Measurements from ENCODE around the gene C11orf52. TPM values are rescaled to one million over a fixed set of nuclear protein-coding genes. Genes with fewer than 3 reads are reported as not detected.
A peak's percentile ranks its signal among the peaks of the same experiment; 100 is the strongest.

C11orf52 gene
- total RNA-seq, 4 donors from 2014 or later, result 4.1 to 15.7 (median 10.4) TPM

DNA sequence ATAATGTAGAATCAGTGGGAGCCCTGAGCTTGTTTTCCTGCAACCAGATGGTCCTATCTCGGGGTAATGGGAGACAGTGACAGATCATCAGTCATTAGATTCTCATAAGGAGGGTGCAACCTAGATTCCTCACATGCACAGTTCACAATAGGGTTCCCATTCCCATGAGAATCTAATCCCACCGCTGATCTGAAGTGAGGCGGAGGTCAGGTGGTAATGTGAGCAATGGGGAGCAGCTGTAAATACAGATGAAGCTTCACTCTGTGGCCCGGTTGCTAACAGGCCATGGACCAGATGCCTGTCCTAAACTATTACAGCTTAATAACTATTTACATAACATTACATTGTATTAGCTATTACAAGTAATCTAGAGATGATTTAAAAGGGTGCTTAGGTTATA, 35.4 kb downstream of the C11orf52 start:
- Histone ChIP-seq H3K4me1 (no peaks in the 10 kb centered on the region), H3K36me3 (no peaks in the 10 kb centered on the region), H3K9me3 (no peaks in the 10 kb centered on the region), H3K4me3 (no peak overlapping the region), H3K27ac (no peak overlapping the region), H3K27me3 (no peaks in the 10 kb centered on the region)
- DNase-seq, result no peak
- TF ChIP-seq, protein P1, sequence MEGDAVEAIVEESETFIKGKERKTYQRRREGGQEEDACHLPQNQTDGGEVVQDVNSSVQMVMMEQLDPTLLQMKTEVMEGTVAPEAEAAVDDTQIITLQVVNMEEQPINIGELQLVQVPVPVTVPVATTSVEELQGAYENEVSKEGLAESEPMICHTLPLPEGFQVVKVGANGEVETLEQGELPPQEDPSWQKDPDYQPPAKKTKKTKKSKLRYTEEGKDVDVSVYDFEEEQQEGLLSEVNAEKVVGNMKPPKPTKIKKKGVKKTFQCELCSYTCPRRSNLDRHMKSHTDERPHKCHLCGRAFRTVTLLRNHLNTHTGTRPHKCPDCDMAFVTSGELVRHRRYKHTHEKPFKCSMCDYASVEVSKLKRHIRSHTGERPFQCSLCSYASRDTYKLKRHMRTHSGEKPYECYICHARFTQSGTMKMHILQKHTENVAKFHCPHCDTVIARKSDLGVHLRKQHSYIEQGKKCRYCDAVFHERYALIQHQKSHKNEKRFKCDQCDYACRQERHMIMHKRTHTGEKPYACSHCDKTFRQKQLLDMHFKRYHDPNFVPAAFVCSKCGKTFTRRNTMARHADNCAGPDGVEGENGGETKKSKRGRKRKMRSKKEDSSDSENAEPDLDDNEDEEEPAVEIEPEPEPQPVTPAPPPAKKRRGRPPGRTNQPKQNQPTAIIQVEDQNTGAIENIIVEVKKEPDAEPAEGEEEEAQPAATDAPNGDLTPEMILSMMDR (IDR thresholded peaks at IDR 0.05), result no peak
- no peak for TF ChIP-seq POLR2A (IDR thresholded peaks at IDR 0.05)

DNA sequence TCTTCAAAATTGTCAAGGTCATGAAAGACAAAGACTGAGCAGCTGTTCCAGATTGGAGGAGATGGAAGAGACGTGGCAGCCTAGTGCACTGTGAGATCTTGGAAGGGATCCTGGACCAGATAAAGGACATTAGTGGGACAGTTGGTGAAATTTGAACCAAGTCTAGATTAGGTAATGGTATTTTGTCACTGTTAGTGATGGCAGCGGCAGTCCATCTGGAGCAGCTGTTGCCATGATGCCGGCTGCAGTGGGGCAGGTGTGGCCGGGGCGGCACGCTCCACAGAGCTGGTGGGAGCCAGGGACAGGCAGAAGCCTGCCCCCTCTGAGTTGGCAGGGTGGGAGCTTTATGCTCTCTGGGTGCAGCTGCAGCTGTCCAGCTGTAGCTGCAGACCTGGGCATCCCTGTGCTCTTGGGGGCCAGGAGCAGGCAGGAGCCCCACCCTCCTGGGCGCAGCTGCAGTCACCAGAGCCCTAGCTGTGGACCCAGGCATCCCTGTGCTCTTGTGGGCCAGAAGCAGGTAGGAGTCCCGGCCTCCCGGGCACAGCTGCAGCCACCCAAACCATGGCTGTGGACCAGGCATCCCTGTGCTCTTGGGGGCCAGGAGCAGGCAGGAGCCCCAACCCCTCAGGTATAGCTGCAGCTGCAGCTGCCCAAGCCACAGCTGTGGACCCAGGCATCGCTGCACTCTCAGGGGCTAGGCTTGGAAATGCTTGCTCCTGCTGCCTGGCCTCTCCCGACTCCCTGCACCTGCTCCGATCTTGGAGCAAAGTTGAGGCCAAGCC, 39.1 kb downstream of the C11orf52 start:
- H3K27me3 ChIP-seq, result no peaks in the 10 kb centered on the region
- H3K27ac ChIP-seq, result no peak overlapping the region
- H3K36me3 ChIP-seq, result no peaks in the 10 kb centered on the region
- no peak for DNase-seq
- H3K9me3 ChIP-seq, result no peaks in the 10 kb centered on the region
- TF ChIP-seq POLR2A (IDR thresholded peaks at IDR 0.05), result no peak
- TF ChIP-seq, protein P1 (IDR thresholded peaks at IDR 0.05), result no peak
- H3K4me3 ChIP-seq, result no peak overlapping the region
- H3K4me1 ChIP-seq, result no peaks in the 10 kb centered on the region

DNA sequence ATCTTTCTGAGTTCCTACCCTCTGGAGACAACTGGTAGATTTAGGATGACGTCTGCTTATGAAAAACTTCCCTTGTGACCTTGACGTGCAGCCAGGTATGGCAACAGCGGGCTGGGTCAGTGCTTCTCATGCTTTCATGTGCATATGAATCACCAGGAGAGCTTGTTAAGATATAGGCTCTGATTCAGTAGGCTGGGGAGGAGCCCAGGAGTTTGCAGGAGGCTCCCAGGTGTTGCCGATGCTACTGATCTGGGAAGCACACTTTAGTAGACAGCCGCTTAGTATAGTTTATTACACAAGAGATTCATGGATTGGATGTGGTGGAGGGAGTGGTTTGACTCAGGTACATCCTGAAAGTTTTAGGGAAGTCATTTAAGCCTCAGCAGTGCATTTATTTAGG, 42.2 kb downstream of the C11orf52 start:
- H3K27me3 ChIP-seq, result no peaks in the 10 kb centered on the region
- no peaks in the 10 kb centered on the region for H3K4me1 ChIP-seq
- H3K27ac ChIP-seq, result no peak overlapping the region
- H3K9me3 ChIP-seq, result no peaks in the 10 kb centered on the region
- H3K36me3 ChIP-seq, result no peaks in the 10 kb centered on the region
- H3K4me3 ChIP-seq, result no peak overlapping the region
- peak in 1 of 3 donors; percentile 51 for DNase-seq
- no peak for TF ChIP-seq POLR2A (IDR thresholded peaks at IDR 0.05)
- TF ChIP-seq, protein P1 (IDR thresholded peaks at IDR 0.05), result no peak

DNA sequence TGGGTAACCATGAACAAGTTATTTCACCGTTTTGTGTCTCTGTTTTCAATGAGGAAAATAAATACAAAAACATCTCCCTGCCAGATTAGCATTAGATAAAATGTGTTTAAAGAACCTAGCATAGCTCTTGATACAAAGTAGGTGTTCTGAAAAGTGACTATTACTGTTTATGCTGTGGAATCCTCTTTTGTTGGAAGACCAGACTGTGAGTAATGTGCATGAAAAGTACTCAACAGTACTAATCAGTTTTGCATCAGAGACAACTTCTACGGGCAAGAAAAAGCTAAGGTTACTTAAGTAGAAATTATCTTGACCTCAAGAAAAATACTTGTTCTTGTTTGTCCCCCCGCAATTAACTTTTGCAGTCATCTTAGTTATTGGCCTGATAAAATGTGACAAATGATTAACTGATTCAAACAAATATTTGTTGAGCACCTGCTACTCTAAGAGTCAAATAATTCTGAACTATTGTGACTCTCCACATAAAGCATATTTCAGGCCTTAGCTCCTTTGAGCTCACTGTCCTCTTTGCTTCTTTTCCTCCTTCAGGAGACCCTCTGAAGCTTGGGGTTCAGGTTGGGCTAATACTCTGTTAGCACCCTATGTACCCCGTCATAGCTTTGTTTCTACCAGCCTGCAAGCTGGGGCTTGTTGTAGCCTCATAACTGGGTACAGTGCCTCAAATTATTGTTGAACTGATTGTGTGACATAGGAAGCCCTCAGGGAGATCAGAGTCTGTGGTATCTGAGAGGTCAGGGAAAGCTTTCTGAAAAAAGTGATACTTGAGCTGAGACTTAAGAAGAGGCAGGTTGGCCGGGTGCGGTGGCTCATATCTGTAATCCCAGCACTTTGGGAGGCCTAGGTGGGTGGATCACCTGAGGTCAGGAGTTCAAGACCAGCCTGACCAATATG, 42.9 kb downstream of the C11orf52 start:
- no peaks in the 10 kb centered on the region for H3K36me3 ChIP-seq
- H3K4me1 ChIP-seq, result no peaks in the 10 kb centered on the region
- H3K27ac ChIP-seq, result no peak overlapping the region
- no peaks in the 10 kb centered on the region for H3K27me3 ChIP-seq
- no peak for TF ChIP-seq POLR2A (IDR thresholded peaks at IDR 0.05)
- TF ChIP-seq, protein P1 (IDR thresholded peaks at IDR 0.05), result no peak
- no peak for DNase-seq
- no peaks in the 10 kb centered on the region for H3K9me3 ChIP-seq
- no peak overlapping the region for H3K4me3 ChIP-seq

DNA sequence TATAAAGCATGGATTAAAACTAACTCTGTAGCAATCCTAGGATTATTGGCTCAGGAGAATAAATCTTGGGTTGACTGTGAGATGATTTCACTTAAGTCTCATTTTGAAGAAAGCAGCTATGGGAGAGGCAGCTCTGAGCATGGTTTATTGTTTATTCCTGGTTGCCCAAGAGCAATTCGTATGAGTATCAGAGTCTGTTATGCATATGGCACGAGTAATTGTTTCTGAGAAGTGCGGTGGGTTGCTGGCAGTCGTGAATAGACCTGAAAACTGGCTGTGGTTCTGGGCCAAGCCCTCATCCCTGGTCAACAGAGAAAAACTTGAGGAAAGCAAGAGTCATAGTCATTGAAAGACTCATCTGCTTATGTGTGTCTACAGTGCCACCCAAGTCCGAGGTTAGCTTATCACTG, 45.2 kb downstream of the C11orf52 start:
- Histone ChIP-seq H3K27ac (no peak overlapping the region), H3K4me1 (no peaks in the 10 kb centered on the region), H3K36me3 (no peaks in the 10 kb centered on the region), H3K4me3 (no peak overlapping the region), H3K9me3 (no peaks in the 10 kb centered on the region), H3K27me3 (no peaks in the 10 kb centered on the region)
- no peak for DNase-seq
- TF ChIP-seq POLR2A (IDR thresholded peaks at IDR 0.05), result no peak
- TF ChIP-seq, protein P1 (IDR thresholded peaks at IDR 0.05), result no peak

Data from Peyer's patch (tissue), 4 donors.